C1 segment of cervical spinal cord (tissue), 14 donors: ENCODE results near the gene LTBP4.
"Not testable (repeated sequence)": the region's sequence is repeated elsewhere in the genome, so short reads cannot be mapped to it uniquely, and the experiment has no call there.

Experiments used
- DNase-seq, 14 donors: peaks; one replicate each; lab custom pipeline; 2025; lab: John Stamatoyannopoulos, UW

LTBP4 gene

DNA sequence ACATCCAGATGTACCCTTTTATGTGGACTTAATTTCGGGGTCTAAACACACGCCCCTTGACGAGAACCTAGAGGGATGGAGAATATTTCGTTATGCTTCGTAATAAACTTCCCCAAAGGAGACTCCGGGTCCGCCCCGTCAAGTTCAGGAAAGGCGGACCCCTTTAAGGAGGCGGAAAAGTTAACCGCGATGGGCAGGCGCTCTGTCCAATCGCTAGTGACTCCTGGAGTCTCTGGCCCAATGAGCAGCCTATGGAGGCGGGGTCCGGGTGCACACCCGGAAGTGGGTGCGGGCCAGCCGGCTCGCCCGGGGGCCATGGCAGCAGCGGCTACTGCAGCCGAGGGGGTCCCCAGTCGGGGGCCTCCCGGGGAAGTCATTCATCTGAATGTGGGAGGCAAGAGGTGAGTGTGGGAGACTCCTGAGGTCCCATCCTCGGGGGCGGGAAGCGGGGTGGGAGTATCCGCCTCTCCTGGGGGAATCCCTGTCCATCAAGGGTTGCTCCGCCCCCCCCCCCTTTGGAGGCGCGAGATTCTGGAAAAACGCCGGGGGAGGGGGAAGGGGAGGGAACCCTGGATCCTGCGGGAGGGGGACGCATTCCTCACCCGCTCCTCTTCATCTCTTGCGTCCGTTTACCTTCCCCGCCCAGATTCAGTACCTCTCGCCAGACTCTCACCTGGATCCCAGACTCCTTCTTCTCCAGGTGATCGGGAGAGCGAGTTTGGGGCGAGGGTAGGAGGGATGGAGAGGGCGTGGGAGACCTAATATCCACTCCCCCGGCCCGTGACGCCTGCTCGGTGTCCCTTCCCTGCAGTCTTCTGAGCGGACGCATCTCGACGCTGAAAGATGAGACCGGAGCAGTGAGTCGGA, 24.4 kb upstream of the LTBP4 start, which contains the start of gene SHKBP1:
SHKBP1 (plus strand) TSS at position 289 of the 867 bp plus-strand sequence; CDS start at position 316, 27 bp downstream.
- peak; percentile 36 to 89 (median 84) for DNase-seq

DNA sequence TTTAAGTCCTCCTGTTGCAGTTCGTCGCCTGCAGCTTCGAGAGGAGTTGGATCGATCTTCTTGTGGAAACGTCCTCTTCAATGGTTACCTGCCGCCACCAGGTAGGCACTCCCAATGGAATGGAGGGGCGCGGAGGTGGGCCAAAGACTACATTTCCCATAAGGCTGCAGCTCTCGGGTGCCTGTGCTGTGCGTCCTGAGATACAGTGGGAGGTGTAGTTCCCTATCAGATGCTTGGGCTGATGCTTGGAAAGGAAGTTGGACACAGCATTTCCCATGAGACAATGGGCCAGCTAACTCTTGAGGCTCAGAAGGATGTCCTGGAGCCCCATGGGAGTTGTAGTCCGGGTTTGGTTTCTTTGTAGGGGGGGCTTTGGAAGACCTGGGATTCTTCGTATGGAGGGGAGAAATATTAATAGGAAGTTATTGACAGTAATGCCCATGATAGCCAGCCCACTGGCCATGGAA, 22.7 kb upstream of the LTBP4 start:
- peak in 2 of 14 donors; percentile 16 to 44 for DNase-seq

DNA sequence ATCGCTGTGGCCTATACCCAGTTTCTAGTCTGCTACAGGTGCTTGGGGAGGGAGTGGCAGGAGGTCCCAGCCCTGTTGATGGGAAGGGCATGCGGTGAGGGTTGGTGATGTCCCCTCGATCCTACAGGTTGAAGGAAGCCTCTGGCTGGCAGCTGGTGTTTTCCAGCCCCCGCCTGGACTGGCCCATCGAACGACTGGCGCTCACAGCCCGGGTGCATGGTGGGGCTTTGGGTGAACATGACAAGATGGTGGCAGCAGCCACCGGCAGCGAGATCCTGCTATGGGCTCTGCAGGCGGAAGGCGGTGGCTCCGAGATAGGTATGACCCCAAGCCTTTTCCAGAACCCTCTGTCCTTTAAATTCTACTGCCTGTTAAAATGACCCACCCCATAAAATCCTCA, 20.6 kb upstream of the LTBP4 start:
- DNase-seq, result no peak

GRCh38 chr19:40581531-40581930, 19.6 kb upstream of the LTBP4 start:
- no peak for DNase-seq

GRCh38 chr19:40582467-40582866, 18.7 kb upstream of the LTBP4 start:
- DNase-seq, result no peak

DNA sequence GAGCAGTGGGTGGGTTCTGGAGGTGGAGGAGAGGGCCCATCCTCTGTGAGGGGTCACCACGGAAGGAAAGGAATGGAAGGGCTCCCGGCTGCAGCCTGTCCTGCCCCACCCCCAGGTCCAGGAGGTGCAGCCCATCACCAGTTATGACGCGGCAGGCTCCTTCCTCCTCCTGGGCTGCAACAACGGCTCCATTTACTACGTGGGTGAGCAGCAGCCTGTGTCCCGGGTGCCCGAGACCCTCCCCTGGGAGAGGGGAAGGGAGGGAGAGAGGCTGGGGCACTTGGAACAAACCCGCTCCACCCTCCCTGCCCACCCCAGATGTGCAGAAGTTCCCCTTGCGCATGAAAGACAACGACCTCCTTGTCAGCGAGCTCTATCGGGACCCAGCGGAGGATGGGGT, 17.9 kb upstream of the LTBP4 start:
- DNase-seq, result no peak

DNA sequence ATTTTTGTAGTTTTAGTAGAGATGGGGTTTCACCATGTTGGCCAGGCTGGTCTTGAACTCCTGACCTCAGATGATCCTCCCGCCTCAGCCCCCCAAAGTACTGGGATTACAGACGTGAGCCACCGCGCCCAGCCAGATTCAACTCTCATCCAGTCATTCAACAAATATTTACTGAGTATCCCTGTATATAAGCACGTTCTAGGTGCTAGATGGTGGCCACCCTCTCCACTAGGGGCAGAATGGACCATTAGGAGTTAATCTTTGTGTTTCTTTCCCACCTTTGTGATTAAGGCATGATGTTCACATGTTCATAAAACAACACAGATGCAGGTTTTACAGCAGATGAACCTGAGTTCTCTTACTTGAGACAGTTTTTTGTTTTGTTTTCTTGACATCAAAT, 17.2 kb upstream of the LTBP4 start:
- no peak for DNase-seq

GRCh38 chr19:40585241-40585981, 15.8 kb upstream of the LTBP4 start:
- DNase-seq, result no peak

DNA sequence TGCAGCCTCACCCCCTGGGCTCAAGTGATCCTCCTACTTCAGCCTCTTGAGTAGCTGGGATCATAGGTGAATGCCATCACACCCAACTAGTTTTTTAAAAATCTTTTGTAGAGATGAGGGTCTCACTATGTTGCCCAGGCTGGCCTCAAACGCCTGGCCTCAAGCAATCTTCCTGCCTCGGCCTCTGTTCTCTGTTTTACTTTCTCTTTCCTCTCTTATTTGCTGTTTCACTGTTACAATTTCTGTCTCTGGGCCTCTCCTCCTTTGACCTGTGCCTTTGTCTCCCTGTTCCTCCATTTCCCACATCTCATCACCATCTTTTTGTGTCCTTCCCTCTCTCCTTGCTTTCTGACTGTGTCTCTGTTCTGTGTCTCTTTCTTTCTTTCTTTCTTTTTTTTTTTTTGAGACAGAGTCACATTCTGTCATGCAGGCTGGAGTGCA, 15.2 kb upstream of the LTBP4 start:
- DNase-seq, result no peak

- no peak for DNase-seq
Observed at GRCh38 chr19:40586611-40587010, 14.6 kb upstream of the LTBP4 start.

GRCh38 chr19:40588110-40588854, 12.9 kb upstream of the LTBP4 start:
- no peak for DNase-seq

- no peak for DNase-seq
Observed at GRCh38 chr19:40588926-40589569, 12.1 kb upstream of the LTBP4 start.

DNA sequence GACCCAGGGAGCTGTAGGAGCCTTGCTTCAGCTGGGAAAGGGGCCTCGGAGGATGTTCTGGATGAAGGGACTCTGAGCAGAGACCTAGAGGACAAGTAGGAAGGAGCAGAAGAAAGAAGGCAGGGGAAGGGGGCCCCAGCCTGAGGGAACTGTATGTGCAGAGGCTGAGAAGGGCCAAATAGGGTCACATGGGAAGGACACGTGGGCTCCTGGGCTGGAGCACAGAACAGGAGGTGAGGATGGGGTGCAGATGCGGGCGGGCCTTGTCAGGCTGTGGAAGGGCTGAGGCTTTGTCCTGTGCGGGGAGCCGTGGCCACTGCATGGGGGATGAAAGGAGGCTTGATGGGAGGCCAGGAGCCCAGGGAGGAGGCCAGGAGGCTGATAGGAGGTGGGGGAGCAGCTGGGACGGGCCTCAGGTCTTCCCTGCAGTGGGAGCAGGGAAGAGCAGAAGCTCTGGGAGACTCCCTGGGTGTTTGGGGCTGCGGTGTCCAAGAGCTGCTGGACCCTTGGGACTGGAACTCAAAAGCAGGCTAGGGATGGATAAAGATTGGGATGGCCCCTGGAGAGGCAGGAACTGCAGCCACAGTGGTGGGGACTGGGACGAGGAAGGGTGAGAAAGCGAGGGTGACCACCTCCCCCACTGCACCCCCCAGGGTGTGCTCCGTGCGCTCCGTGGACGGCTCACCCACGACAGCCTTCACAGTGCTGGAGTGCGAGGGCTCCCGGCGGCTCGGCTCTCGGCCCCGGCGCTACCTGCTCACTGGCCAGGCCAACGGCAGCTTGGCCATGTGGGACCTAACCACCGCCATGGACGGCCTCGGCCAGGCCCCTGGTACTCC, 11.4 kb upstream of the LTBP4 start:
- no peak for DNase-seq

DNA sequence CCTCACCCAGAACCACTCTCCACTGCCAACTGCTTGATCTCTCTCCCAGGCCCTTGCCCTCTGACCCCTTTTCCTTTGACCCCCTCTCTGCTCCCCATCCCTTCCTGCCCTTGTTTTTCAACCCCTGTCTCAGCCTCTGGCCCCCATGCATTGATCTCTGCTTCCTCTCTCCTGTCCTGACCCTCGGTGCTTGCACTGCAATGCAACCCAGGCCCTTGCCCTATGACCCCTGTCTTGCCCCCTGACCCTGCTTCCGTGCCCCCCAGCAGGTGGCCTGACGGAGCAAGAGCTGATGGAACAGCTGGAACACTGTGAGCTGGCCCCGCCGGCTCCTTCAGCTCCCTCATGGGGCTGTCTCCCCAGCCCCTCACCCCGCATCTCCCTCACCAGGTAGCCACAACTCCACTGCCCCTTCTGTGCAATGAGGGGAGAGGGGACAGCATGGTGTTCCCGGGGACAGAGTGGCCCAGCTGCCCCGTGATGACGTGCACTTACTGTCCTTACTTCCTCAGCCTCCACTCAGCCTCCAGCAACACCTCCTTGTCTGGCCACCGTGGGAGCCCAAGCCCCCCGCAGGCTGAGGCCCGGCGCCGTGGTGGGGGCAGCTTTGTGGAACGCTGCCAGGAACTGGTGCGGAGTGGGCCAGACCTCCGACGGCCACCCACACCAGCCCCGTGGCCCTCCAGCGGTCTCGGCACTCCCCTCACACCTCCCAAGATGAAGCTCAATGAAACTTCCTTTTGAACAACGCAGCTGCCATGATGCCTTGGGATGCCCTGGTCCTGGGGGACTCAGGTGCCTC, 10.5 kb upstream of the LTBP4 start:
- no peak for DNase-seq

GRCh38 chr19:40591724-40592123, 9.4 kb upstream of the LTBP4 start:
- DNase-seq, result not testable (repeated sequence)

- no peak for DNase-seq
Observed at GRCh38 chr19:40592170-40592569, 9.0 kb upstream of the LTBP4 start.

DNA sequence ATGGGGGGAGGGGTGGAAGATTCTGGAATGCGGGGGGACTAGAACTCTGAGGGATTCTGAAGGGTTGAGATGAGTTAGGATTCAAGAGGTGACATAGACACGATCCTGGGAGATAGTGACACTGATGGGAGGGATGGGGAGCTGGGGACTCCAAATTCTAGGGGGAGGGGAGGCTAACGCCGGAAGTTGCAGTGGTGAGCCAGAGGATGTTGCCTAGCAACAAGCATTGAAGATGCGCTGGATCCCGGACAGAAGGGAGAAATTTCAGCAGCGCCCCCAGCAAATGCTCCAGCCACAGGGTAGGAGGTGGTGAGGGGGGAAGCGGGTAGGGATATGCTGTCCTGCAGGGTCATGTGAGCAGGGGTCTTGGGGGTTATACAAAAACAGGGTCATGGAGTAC, 6.9 kb upstream of the LTBP4 start:
- DNase-seq, result no peak

DNA sequence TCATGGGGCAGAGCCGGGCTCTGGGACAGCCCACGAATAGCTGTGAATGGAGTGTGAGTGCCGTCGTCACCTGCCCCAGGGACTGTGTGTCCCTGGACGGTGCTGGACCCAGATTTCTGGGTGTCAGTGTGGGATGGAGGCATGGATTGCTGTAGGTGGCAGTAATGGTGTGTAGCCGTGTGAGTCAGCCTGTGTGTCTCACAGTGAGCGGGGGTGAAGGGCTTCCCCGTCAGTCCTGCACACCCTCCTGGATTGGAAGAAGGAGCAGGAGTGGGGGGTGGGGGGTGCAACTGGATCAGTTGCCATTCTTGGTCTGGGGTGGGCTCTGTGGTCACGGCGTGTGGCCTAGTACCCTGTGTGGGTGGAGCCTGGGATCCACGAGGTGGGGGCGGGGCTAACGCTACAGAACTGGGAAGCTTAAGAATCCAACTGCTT, 6.5 kb upstream of the LTBP4 start:
- no peak for DNase-seq

DNA sequence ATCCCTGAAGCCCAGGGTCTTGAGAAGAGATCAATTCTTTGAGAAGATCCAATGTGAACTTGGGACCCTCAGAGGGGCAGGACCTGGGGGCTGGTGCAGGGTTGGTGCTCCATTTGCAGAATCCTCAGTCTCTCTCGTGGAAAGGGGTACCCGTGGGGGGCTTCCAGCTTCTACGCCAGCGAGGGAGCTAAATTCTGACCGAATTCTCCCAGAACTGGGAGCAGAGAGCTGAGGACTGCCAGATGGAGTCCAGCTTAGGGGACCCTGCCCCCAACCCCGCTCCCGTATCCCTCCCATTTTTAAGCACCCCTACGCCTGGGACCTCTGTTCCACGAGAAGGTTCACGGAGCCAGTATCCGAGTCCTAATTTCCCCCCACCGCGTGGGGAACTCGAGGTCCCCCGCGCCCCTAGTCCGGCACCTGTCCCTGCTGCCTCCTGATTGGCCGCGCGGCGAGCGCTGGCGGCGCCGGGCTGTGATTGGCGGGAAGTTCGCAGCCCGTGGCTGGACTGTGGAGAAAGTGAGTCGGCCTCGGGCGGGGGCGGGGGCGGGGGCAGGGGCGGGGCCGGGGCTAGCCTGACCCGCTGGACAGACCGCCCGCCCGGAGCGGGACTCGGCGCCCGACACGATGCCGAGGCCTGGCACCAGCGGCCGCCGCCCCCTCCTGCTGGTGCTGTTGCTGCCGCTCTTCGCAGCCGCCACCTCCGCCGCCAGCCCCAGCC, 4.4 kb upstream of the LTBP4 start:
- peak in 3 of 14 donors; percentile 5 to 39 (median 15) for DNase-seq
